Natural killer cell (primary cell): ENCODE measurements around the gene IFI30. TPM values are rescaled to one million over a fixed set of nuclear protein-coding genes. Genes with fewer than 3 reads are reported as not detected.

Source experiments
- ATAC-seq, 3 donors: fragments of 150-1000 bp in 2 of 3; fragments of 200-7000 bp in 1 of 3; cut with Tn5 transposase; 1 replicate in 1 of 3; 2 replicates in 2 of 3; pipeline ENCODE4 v1.10.0; 2021; ENCODE audit warnings: mild to moderate bottlenecking in 2 of 3, moderate library complexity in 2 of 3
- DNase-seq, 2 donors: peaks; one replicate each; pipeline versions ENCODE4 v3.0.0 to v3.0.0-alpha.2; 2013 to 2021; ENCODE audit warnings: mixed read lengths in 1 of 2
- H3K27ac ChIP-seq: one replicate; pipeline ENCODE4 v1.5.1; 2013; ENCODE audit warnings: mild to moderate bottlenecking, low read length
- H3K27me3 ChIP-seq: one replicate; pipeline ENCODE4 v1.6.1; 2013; ENCODE audit warnings: low read length; ENCODE audit not compliant: control insufficient read depth, insufficient read depth
- H3K36me3 ChIP-seq: one replicate; pipeline ENCODE4 v1.6.1; 2013; ENCODE audit warnings: low read length; ENCODE audit not compliant: control insufficient read depth, insufficient read depth
- H3K4me1 ChIP-seq: one replicate; pipeline ENCODE4 v1.6.1; 2013; ENCODE audit warnings: low read length; ENCODE audit not compliant: control insufficient read depth, insufficient read depth
- H3K4me3 ChIP-seq: one replicate; pipeline ENCODE4 v1.5.1; 2013; ENCODE audit warnings: low read length
- H3K9me3 ChIP-seq: one replicate; pipeline ENCODE4 v1.6.1; 2013; ENCODE audit warnings: low read length; ENCODE audit not compliant: control insufficient read depth, insufficient read depth
- H3K27ac Mint-ChIP-seq, 2 donors: one replicate each; pipeline ENCODE4 v1.8.0; 2022; ENCODE audit warnings: mild to moderate bottlenecking in 2 of 2, mixed read lengths in 2 of 2, moderate library complexity in 1 of 2
- H3K27me3 Mint-ChIP-seq, 2 donors: one replicate each; pipeline ENCODE4 v1.8.0; 2022; ENCODE audit warnings: low read depth in 2 of 2, mixed read lengths in 2 of 2
- H3K36me3 Mint-ChIP-seq: one replicate; pipeline ENCODE4 v1.8.0; 2022; ENCODE audit warnings: mixed read lengths
- H3K4me1 Mint-ChIP-seq, 2 donors: one replicate each; pipeline ENCODE4 v1.8.0; 2022; ENCODE audit warnings: mixed read lengths in 2 of 2
- H3K4me3 Mint-ChIP-seq: one replicate; pipeline ENCODE4 v1.8.0; 2022; ENCODE audit warnings: mild to moderate bottlenecking, moderate library complexity, mixed read lengths
- H3K9me3 Mint-ChIP-seq, 2 donors: one replicate each; pipeline ENCODE4 v1.8.0; 2022; ENCODE audit warnings: mixed read lengths in 2 of 2
- WGBS: methylation state at CpG from one replicate; pipeline ENCODE4 v1.1.7; 2013; ENCODE audit warnings: missing lambda C conversion rate; ENCODE audit not compliant: insufficient coverage; 5-methylcytosine and 5-hydroxymethylcytosine counted together
- intact Hi-C: fragments of 100-400 bp; cut with micrococcal nuclease; formaldehyde crosslinking; loops from one replicate; pipeline ENCODE4 v1.14.2; 2022
- total RNA-seq, 4 donors: library from RNA; stranded (reverse); fragments of 120-200 nt in 1 of 4; gene quantifications; one replicate each; pipeline versions ENCODE4 v1.2.3 to v1.2.4, GENCODE V29; 2013 to 2022
- TF ChIP-seq, protein P1 (sequence below): fragments of 200-600 bp; IDR thresholded peaks from one replicate; pipeline ENCODE4 v1.8.0; 2022; ENCODE audit warnings: antibody characterized with exemption

IFI30 gene
- total RNA-seq, 3 donors from 2014 or later (not counting 1 experiment from before 2014, with no cell fraction given) = 38.2 to 109 (median 89.5) TPM

DNA sequence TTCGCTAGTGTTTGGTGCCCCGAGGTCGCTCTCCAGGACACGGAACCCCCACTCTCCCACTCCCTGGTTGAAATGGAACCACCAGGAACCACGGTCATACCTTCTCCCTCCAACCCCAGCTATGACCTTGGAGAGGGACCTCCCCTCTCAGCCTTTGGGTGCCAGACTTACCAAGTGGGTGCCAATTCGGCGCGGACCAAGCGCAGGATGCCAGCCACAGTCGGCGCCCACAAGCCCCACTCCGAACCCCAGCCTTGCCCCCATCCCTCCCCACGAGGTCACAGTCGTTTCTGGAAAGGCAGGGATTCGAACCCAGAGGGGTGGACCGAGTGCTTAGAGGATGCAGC is 51.7 kb downstream of the IFI30 start:
- Histone ChIP-seq H3K4me3 (no peak overlapping the region), H3K9me3 (no peaks in the 10 kb centered on the region), H3K27me3 (peaks cover 35% of the 10 kb centered on the region), H3K27ac (no peak overlapping the region), H3K4me1 (peaks cover 19% of the 10 kb centered on the region), H3K36me3 (no peaks in the 10 kb centered on the region)
- no peak for ATAC-seq
- Mint-ChIP-seq H3K36me3 (no peaks in the 10 kb centered on the region), H3K4me1 (peaks cover 9 to 17% of the 10 kb centered on the region in 2 donors), H3K27me3 (peaks cover 41 to 65% of the 10 kb centered on the region in 2 donors), H3K9me3 (no peaks in the 10 kb centered on the region), H3K27ac (no peak overlapping the region), H3K4me3 (no peak overlapping the region)
- intact Hi-C loops = no loop called here
- 16% methylated on average over 16 of the region's 16 CpGs for WGBS
- DNase-seq = no peak
- TF ChIP-seq, protein P1, sequence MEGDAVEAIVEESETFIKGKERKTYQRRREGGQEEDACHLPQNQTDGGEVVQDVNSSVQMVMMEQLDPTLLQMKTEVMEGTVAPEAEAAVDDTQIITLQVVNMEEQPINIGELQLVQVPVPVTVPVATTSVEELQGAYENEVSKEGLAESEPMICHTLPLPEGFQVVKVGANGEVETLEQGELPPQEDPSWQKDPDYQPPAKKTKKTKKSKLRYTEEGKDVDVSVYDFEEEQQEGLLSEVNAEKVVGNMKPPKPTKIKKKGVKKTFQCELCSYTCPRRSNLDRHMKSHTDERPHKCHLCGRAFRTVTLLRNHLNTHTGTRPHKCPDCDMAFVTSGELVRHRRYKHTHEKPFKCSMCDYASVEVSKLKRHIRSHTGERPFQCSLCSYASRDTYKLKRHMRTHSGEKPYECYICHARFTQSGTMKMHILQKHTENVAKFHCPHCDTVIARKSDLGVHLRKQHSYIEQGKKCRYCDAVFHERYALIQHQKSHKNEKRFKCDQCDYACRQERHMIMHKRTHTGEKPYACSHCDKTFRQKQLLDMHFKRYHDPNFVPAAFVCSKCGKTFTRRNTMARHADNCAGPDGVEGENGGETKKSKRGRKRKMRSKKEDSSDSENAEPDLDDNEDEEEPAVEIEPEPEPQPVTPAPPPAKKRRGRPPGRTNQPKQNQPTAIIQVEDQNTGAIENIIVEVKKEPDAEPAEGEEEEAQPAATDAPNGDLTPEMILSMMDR = no peak

DNA sequence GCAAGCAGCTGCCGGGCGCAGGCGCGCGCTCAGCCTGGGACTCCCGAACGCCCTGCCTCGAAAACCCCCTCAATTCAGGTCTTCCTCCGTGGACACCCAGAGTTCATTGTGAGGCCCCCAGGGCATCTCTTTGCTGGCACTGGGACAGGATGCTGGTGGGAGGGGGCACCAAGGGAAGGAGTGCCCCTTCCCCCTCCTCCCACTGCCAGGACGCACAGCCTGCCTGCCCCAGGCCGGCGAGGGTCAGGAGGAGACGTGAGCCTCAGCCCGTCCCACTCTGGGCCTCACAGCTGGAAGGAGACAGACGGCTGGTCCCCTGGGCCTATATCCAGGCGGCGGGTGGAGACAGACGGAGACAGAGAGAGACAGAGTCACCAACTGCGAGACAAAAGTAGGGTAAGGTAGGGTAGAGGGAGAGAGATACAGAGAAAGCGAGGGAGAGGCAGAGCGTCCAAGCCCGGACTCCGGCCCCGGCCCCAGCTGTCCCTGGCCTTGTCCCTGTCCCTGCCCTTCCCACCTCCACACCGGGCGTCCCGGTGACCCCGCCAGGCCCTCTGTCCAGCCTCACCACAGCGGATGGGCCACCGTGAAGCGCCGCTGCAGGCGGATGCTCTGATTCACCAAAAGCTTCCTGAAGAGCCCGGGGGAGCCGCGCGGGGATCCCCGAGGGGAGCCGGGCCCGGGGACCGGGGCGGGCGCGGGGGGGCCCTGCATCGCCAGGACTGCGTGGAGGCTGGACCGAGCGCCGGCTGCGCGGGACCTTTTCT is 52.3 kb downstream of the IFI30 start, which contains the start of gene PDE4C:
TSS of gene PDE4C (minus strand) at position 737 of the 767 bp plus-strand sequence. CDS start at position 714, 23 bp downstream.
- DNase-seq (no peak), ATAC-seq (peak in 2 of 3 donors; percentile 8 to 19)
- Histone ChIP-seq H3K27me3 (peaks cover 35% of the 10 kb centered on the region), H3K36me3 (no peaks in the 10 kb centered on the region), H3K9me3 (no peaks in the 10 kb centered on the region), H3K4me3 (no peak within 1 kb of the TSS), H3K27ac (no peak within 1 kb of the TSS), H3K4me1 (peaks cover 19% of the 10 kb centered on the region)
- 5% methylated on average over 51 of the region's 51 CpGs for WGBS
- TF ChIP-seq, protein P1 = no peak
- intact Hi-C loops = no loop called here
- Mint-ChIP-seq H3K27ac (no peak within 1 kb of the TSS), H3K27me3 (peaks cover 44 to 65% of the 10 kb centered on the region in 2 donors), H3K9me3 (no peaks in the 10 kb centered on the region), H3K4me1 (peaks cover 9 to 17% of the 10 kb centered on the region in 2 donors), H3K36me3 (no peaks in the 10 kb centered on the region), H3K4me3 (no peak within 1 kb of the TSS)

DNA sequence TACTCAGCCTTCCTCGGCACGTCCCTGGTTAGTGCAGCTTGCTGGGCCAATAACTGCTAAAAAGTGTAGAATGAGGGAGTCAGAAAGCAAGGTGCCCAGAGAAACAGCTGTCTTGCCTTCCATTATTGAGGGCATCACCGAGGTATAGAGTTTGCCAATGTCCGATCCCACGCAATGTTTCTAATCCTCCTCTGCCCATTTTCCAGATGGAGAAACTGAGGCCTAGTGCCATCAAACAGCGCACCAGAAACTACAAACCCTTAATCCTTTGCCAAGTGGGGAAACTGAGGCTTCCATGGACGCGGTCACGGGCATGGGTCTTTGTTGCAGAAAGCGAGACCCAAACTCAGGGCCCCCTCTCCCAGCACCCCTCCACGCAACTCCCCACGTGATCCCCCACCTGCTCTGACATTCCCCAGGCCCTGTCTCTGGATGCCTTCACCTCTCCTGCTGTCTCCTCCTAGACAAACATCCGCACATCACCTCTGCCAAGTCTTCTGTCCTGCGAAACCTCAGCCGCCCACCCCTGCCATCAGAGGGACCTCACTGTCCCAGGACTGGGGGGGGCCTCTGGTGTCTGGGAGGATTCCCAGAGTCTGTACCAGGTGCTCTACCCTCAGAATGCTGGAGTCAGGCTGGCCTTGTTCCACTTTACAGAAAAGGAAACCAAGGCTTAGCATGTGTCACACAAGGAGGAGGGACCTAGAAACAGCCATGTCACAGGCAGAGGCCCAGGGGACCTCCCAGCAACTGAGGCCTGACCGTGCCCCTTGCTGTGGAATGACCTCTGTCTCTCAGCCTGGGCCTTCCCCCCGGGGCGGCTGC is 53.6 kb downstream of the IFI30 start:
- Histone ChIP-seq H3K4me3 (no peak overlapping the region), H3K27ac (no peak overlapping the region), H3K27me3 (peaks cover 39% of the 10 kb centered on the region), H3K4me1 (peaks cover 19% of the 10 kb centered on the region), H3K36me3 (no peaks in the 10 kb centered on the region), H3K9me3 (no peaks in the 10 kb centered on the region)
- Mint-ChIP-seq H3K36me3 (no peaks in the 10 kb centered on the region), H3K9me3 (no peaks in the 10 kb centered on the region), H3K27ac (no peak overlapping the region), H3K27me3 (peaks cover 47 to 66% of the 10 kb centered on the region in 2 donors), H3K4me1 (peaks cover 9 to 17% of the 10 kb centered on the region in 2 donors), H3K4me3 (no peak overlapping the region)
- DNase-seq = no peak
- ATAC-seq = no peak
- 83% methylated on average over 18 of the region's 18 CpGs for WGBS
- TF ChIP-seq, protein P1 = no peak
- intact Hi-C loops = no loop called here

Other genes starting within 250 kb of the IFI30 start
- gene CCDC124, start 240.8 kb upstream of the IFI30 start, total RNA-seq = 10 to 100 TPM; 32.6 to 37.6 (median 37.4) TPM
- gene KCNN1, start 206.7 kb upstream of the IFI30 start, total RNA-seq = not detected
- 100 to 1,000 TPM; 110 to 131 (median 121) TPM for gene ARRDC2, start 165.6 kb upstream of the IFI30 start, total RNA-seq
- 100 to 1,000 TPM in 1 of 3 donors, 10 to 100 TPM in 2; 90.1 to 105 (median 95.7) TPM for gene IL12RB1, start 86.9 kb upstream of the IFI30 start, total RNA-seq
- 100 to 1,000 TPM in 2 of 3 donors, 10 to 100 TPM in 1; 84.5 to 101 (median 101) TPM for gene MAST3, start 76.0 kb upstream of the IFI30 start, total RNA-seq
- 10 to 100 TPM; 12.3 to 26.4 (median 16.0) TPM for gene PIK3R2, start 20.6 kb upstream of the IFI30 start, total RNA-seq
- gene MPV17L2, start 19.4 kb downstream of the IFI30 start, total RNA-seq = 1 to 10 TPM; 4.1 to 5.6 (median 4.5) TPM
- 1 to 10 TPM; 5.2 to 7.8 (median 7.6) TPM for gene RAB3A, start 30.2 kb downstream of the IFI30 start, total RNA-seq
- not detected for gene PDE4C, start 52.6 kb downstream of the IFI30 start, total RNA-seq
- gene IQCN, start 100.6 kb downstream of the IFI30 start, total RNA-seq = 10 to 100 TPM; 13.7 to 19.4 (median 15.6) TPM
- 1,000 to 10,000 TPM; 1,182 to 2,122 (median 1,520) TPM for gene JUND, start 107.8 kb downstream of the IFI30 start, total RNA-seq
- gene LSM4, start 149.3 kb downstream of the IFI30 start, total RNA-seq = 10 to 100 TPM; 42.4 to 60.8 (median 44.8) TPM
- 10 to 100 TPM; 69.1 to 73.3 (median 71.0) TPM for gene PGPEP1, start 166.8 kb downstream of the IFI30 start, total RNA-seq
- 1 to 10 TPM in 1 of 3 donors, under 1 TPM in 1, not detected in 1; 0.85 to 1.5 TPM for gene GDF15, start 212.3 kb downstream of the IFI30 start, total RNA-seq
- 10 to 100 TPM in 2 of 3 donors, 1 to 10 TPM in 1; 3.9 to 28.2 (median 12.0) TPM for gene LRRC25, start 223.8 kb downstream of the IFI30 start, total RNA-seq
- 100 to 1,000 TPM; 137 to 169 (median 158) TPM for gene SSBP4, start 245.6 kb downstream of the IFI30 start, total RNA-seq